Adrenal gland (tissue), 5 donors: Measurements from ENCODE around the gene TCF15.

Experiments used
- CTCF ChIP-seq, 6 experiments: fragments of 450-650 bp in 4 of 6; fragments of 200-600 bp in 2 of 6; sonication (generic) in 1 of 6; IDR thresholded peaks; 1 replicate in 5 of 6; 2 replicates in 1 of 6; pipeline versions ENCODE4 v1.5.1 to v1.8.0; 2016 to 2021; ENCODE audit warnings: antibody characterized with exemption in 6 of 6, mild to moderate bottlenecking in 2 of 6, moderate library complexity in 1 of 6
- POLR2A ChIP-seq, 2 donors: fragments of 450-650 bp; IDR thresholded peaks; one replicate each; pipeline ENCODE4 v1.6.1; 2017; ENCODE audit warnings: antibody characterized with exemption in 2 of 2, mild to moderate bottlenecking in 2 of 2, moderate library complexity in 1 of 2
- donor health status: DM: no; HTN: no; CAD: no.

- TF ChIP-seq CTCF (IDR thresholded peaks at IDR 0.05) (no peak), POLR2A (IDR thresholded peaks at IDR 0.05) (no peak)
These were observed 38.2 kb downstream of the TCF15 start for GRCh38 chr20:571754-572441.
